Stimulated activated CD4-positive, alpha-beta T cell treated with anti-CD3 and anti-CD28 coated beads, TNF-alpha, amount 100 ng/mL, for 48 hours (primary cell): ENCODE measurements around the gene STK39.
"Not testable (repeated sequence)": the region's sequence is repeated elsewhere in the genome, so short reads cannot be mapped to it uniquely, and the experiment has no call there.

Experiments used
- DNase-seq, 3 donors: peaks; one replicate each; pipeline ENCODE4 v3.0.0-alpha.2; 2020; ENCODE audit warnings: low read depth in 3 of 3

STK39 gene

DNA sequence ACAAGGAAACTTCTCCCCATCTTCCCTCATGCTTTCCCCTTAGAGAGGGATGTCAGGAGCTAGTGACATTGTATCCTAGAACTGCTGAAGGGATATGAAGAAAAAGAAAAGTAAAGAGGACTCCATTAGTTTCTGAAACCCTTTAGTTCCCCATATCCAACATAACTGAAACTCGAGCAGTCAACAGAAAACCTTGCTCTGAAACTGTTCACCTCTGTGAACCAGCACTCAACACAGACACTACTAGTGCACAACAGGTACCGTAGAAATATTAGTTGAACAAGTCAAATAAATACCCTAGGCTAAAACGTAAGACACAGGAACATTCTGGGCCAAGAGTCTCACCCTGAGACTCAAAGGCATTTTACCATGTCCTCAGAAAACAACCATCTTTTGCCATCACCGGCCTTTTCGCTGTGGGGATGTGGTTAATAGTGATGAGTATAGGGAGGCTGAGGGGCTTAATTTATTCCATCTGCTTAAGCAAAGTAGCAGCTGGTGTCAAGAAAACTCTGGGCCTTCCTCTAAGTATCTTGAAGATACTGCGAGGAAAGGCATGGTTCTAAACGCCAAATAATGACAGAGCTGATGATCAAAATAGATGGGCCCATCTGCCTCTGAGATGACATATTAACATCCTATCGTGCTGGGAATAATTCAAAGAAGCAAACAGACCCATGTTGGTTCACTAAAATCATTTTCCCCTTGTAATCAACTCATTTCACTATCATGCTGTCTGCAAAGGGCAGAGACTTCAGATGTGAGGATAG is 156.8 kb downstream of the STK39 start:
- no peak for DNase-seq

DNA sequence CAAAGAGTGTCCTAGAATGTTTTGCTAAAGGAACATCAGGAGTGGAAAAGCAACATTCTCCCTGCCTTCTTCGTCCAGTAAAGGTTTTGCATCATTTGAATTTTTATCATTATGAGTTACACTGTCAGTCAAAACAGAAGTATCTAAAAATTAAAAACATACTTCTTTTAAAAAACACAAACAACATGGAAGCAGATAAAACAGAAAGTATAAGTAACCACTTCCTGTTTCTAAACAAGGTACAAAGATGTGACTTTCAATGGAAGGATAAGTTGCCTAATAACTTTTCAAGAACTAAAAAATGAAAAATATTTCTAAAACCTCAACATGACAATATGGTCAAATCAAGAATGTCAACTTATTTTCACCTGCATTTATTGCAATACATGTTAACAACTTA is 158.2 kb downstream of the STK39 start:
- no peak for DNase-seq

DNA sequence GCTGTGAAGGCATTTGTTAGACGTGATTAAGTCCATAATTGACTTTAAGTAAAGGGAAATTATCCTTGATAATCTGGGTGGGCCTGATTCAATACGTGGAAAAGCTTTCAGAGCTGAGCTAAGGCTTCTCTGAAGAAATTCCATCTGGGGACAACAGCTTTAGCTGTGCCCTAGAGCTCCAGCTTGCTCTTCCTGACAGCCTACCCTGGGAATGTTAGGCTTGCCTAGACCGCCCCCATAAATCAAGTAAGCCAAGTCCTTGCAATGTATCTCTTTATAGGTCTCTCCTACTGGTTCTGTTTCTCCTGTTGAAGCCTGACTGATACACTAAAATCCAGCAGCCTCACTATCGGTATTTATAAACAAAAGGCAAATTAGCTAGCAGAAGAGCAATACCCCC is 160.0 kb downstream of the STK39 start:
- no peak for DNase-seq

DNA sequence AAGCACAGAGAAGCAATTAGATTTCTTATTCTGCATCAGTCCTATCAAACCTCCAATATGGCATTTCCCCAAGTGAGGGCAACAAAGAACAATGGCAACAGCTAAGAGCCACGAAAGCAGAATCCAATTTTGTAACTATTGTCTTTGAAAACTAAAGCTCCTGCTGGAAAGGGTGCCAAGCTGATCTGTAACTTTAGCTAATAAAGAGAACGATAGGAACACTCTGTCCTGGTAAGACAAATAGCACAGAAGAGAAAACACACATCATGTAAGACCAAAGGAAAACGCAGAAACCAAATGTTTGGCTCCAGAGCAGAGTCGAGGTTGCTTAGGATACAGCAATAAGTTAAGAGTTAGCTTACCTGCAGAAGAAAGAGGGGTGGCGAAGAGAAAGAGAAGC is 160.5 kb downstream of the STK39 start:
- no peak for DNase-seq

DNA sequence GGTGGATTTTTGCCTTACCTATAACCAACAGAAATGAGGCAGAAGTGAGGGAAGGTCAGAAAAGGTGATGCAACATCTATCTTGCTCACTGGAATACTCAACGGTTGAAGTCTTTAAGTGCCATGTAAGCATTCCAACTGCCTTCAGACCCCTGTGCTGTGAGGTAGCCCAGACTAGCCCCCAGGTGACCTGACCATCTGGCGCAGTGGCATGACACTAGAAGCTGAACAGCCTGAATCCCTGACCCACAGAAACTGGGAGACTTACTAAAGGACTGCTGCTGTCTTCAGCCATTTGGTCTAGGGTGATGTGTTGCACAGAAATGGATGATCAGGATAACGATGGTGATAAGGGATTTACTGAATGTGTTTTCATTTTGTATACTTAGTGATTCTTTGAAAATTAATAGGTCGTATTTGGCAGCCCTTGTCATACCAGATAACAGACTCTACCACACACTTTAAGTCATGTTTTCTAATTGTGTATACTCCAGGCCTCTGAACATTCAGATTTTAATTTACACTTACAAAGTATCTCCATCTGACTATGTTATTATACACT is 161.5 kb downstream of the STK39 start:
- no peak for DNase-seq

DNA sequence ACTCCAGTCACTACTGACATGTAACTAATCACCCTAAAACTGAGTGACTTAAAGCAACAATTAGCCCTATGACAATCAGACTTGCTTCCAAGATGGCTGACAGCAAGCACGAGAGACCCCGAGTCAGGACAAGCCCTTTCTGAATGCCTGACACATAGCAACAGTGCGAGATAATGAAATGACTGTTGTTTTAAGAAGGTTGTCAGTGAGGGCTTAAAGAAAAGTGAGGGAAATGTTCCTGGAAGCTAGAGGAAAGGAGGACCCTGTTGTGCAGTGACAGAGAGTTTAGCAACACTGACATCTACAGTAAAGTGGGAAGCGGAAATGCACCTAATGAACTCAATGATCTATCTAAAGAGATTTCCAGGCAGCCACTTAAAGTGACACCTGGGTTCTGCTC is 163.1 kb downstream of the STK39 start:
- DNase-seq = no peak

DNA sequence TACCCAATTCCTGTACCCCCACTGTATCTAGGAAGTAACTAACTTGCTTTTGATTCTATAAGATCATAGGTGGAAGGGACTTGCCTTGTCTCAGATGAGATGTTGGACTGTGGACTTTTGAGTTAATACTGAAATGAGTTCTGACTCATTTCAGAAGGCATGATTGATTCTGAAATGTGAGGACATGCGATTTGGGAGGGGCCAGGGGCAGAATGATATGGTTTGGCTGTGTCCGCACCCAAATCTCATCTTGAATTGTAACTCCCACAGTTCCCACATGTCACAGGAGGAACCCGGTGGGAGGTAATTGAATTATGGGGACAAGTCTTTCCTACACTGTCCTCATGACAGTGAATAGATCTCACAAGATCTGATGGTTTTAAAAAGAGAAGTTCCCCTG is 165.9 kb downstream of the STK39 start:
- DNase-seq = not testable (repeated sequence)

DNA sequence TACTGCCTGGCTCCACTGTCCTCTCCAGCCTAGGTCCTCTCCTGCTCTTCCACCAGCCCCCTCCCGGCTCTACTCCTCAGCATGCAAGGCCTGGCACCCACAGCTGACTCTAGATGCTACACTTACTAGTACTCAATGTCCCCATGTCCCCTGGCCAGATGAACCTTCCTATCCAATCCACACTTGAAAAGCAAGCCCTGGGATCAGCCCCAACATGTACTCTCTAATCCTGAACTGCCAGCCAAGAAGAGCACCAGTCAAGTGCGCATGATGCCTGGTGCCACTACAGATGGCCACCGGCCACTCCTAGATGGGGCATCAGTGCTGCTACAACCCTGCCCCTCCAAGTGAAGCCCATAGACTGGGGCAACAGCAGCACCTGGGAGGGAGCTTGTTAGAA is 168.2 kb downstream of the STK39 start:
- no peak for DNase-seq

DNA sequence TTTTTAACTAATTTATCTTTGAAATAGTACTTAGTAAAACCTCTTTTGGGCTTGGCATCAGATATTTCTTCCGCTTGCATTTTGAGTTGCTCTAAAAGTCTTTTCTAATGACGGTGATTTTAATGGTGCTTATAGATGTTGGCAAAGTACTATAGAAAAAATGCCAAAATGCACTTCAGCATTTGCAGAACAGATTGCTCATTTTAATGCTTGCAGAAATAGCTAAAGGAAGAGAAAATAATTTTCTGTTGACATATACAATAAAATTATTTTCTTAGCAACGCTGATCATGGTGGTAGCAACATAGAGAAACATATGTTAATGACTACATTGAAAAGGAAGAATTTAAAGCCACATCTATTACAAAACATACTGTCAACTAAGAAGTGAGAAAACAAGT is 170.7 kb downstream of the STK39 start:
- no peak for DNase-seq

DNA sequence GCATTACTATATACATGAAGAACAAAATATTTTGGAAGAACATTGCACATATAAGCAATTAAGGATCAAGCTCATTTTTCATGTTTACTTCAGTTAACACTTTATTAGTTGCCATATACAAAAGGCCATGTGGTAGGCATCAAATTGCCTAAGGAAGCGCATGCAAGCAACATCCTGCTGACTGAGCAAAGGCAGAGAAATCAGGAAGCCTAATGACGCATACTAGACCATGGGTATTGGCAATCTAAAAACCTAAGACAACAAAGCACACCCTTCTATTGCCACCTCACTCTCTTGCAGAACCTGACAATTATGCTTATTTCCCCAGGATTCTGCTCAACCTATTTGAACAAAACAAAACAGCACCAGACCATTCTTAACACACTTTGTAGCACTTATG is 171.9 kb downstream of the STK39 start:
- DNase-seq = no peak

DNA sequence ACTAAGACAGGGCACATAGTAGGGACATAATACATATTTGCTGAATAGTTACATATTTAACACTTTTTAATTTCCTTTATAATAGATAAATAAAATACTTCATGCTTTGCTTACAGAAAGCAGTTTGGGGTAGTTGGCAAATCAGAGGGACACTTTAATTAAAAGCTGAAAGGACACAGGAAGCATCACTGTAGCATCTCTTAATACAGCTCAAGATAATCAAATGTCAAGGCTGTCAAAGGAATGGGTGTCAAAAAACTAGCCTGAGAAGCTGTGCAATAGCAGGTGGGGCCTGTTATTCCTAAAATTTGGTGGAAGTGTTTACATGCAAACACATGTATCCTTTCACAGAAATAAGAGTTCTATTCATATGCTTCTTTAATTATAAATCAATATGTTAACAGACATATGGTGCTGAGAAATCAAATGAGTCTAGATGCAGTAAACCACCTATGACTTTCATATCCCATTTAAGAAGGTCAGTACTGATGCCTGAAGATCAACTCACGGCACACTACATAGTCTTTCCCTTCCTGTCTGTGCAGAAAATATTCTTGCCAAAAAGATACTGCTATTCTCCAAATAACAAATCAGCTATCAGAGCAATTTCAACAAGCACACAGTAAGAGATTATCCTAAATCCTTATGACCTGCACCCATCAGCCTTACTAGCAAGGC is 174.6 kb downstream of the STK39 start:
- DNase-seq = no peak

DNA sequence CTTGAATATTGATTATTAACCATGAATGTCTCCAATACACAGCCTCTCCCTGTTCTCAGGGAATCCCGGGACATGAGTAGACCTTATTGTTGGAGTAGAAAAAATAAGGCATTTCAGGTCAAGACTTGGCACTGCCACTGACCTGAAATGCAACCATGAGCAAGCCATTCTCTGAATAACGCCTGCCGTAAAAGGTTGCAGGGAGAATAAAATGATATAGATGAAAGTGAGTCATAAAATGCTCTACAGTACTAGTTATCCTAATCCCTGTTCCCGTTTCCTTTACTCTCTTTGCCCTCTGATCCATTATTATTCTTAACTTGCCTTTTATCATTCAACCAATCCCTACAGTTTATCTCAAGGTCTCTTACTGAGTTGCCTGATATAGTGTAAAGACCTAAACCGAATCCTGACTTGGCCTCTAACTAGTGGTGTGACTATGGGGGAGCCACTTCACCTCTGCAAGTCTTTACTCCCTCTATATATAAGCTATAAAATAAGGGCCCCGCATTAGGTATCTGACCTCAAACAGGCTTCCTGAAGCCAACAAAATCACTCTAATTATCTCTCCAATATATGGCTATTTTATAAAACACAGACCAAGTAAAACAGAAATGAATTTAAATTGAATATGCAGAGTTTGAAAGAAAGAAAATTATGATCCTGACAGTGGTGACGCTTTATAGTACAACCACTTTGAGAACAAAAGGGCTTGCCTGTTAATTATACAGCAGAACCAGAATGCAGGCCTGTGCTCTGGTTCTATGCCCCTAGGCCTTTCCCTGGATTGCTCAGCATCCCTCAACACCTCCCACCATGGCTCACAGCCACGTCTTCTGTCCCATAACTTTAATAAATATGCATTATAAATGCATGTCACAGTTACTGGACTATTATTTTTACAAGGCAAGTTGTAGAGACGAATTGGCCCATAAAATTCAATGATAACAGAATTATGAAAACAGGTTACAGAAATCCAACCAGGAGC is 183.1 kb downstream of the STK39 start:
- no peak for DNase-seq

DNA sequence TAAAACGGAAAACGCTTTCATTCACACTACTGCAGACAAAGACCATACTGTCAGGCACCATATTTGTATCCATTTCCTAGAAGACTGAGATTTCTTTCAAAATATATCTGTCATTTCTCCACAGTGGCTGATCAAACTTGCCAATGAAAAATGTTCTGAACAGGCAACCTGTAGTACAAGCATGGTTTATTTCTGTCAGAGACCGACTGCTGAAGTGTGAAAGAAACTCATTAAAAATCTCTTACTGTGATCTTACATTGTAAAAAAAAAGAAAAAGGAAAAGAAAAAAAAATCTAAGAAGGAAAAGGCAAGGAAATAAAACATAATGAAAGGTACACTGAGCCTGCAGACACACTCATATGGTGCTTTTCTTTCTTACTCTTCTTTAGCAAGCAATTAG is 184.5 kb downstream of the STK39 start:
- DNase-seq = no peak

DNA sequence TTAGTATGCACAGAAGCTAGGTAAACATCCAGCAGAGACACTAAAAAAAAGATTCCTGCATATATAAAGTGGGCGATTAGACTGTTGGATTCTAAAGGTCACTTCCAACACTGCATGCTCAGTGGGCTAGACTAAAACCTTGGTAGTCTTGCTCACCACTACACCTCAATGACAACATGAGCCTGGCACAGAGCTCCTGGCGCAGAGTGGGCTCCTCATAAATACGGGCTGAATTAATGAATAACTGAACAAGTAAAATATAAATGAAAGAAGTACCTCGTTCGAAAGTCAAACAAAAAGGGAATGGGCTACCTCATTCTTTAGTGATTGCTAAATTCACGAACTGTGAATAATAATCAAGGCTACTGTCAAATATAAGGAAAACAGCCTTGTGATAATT is 185.3 kb downstream of the STK39 start:
- no peak for DNase-seq

DNA sequence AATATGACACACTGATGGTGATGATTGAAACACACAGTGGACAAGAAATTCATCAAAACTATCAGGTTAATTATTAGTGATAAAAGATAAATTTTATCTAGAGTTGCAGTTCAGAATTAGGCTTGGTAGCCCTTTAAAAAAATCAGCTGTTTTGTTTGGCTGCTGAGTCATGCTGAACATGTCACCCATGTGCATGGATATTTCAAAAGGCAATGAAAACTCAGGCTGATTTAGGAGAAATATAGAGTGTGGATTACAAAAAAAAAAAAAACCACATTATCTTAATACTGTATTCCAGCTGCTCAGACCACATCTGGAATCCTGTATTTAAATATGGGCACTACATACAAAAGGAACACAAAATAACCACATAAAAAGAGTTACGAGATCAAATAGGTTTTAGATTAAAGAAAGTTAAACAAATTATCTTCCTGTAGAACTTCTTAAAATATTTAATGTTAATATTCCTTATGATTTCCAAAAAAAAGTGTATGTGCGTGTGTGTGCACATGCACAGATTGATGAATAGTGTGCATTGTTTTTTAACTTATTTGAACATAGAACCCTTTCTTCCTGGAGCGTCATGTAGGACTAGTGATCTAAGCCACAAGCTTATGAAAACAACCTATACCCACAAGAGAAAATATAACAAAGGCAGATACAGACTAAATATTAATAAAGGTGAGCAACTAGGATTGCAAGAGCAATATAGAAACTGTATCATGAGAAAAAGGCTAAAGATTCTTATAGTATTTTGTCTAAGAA is 186.2 kb downstream of the STK39 start:
- DNase-seq = no peak

DNA sequence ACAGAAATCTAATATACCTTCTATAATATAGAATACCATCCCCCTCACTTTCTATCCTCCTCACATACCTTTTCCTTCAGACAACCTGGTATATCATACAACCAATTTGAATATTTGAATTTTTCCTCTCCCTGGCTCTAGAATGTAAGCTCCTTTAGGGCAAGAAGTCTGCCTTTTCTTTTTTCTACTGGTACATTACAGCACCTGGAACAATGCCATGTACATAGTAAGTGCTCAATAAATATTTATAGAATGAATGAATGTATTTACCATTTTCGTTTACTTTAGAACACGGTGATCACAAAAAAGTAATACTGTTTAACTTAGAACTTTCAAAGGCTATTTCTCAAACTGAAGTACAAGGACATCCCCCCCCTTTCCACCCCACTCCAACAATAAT is 187.6 kb downstream of the STK39 start:
- no peak for DNase-seq

DNA sequence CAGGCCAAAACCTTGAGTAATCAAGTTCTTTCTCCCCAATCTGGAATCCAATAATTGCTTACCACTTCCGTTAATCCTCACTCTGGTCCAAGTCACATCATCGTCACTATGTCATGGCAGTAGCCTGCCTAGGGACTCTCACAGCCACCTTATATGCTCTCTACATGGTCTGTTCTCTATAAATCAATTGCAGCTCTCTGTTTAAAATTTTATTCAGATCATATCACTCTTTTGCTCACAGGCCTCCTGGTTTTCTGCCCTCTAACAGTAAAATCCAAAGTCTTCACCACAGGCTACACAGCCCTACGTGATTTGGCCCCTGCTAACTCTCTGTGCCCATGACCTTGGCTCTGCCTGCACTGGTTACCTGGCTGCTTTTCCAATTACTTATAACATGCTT is 188.7 kb downstream of the STK39 start:
- DNase-seq = no peak

DNA sequence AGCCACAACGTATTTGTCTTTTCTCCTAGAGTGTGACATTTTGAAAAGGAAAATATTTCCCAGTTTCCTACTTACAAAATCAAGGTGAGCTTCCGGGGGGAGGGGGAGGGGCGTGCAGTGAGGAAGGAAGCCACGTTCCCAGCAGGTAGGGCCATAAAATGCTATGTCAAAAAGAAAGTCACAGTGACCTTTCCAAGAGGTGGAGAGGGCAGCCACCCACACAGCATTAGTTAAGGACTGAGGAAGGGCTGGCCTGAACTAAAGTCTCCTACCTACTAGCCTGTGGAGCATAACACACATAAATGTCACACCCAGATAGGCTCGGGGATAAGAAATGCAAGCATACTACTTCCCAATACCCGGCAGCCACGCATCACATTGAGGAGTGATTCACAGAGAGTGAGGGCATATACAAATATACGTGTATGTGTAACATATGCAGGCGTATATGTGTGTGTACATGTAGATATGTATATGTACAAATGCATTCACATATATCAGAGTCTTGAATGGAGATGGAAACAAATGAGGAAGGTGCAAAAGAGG is 191.1 kb downstream of the STK39 start:
- DNase-seq = no peak

DNA sequence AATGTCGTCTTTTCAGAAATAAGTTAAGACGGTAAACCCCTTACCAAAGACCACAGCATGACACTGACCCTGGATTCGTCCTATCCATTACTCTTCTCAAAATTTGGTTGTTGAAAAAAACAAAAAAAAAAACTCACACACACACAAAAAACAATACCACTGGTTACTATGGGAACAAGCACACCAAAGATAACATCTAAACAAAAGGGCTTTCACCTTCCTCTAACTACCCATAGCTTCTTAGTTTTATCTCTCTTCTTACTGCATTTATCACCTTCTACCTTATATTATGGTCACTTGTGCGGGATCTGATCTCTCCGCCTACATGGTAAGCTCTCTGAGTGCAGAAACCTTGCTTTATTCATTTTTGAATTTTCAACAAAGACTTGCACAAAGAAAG is 192.7 kb downstream of the STK39 start:
- DNase-seq = no peak

DNA sequence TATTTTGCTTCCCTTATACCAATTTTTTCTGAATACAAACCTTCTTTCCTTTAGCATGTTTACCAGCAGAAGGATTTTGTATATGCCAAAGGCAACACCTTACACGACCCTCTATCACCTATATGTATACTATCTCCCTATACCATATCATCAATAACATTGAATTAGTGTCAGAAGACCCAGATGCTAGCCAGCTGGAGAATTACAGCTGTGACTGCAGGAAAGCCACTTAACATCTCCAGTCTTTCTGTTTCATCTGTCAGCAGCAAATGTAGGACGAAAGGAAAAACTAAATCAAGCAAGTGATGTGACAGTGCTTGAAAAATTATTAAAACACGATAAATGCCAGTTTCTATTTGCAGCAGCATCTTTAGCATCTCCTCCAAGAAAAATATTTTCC is 193.7 kb downstream of the STK39 start:
- no peak for DNase-seq

DNA sequence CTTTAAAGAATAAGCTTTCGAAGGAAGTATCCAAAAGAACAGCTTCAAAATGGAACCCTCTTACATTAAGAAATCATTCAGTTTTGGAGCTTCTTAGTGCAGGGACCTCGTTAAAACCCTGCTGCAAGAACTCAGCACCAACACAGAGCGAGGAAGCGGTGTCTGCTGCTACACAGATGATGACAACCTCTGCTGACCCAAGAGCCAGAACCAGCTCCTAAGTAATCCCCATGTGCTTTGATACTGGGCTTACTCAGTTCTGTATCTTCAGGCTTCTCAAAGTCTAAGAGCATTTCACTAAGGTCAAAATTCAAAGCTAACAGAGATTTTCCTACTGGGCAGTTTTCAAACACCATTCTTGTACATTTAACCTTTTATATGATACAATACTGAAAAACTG is 194.6 kb downstream of the STK39 start:
- no peak for DNase-seq
